GM19395 (cell line): ENCODE results near the gene DGAT2.

Source experiments
- ATAC-seq: cut with Tn5 transposase; IDR thresholded peaks from one replicate; pipeline ENCODE4 v1.9.1; 2021; ENCODE audit warnings: mild to moderate bottlenecking, moderate library complexity; ENCODE audit not compliant: unreplicated experiment

DGAT2 gene

DNA sequence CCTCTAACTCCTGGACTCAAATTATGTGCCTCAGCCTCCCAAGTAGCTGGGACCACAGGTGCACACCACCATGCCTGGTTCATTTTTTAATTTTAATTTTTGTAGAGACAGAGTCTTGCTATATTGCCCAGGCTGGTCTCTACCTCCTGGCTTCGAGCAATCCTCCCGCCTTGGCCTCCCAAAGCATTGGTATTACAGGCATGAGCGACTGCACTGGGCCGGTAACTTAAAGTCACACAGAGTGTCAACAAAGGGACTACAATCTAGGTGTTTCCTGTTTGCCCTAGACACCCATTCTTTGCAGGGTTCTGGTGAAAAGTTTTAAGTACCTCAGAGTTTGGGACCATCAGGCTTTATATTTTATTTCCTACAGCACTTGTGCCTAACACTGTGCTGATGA, 54.8 kb downstream of the DGAT2 start:
- ATAC-seq, result no peak

- ATAC-seq, result no peak
Observed at GRCh38 chr11:75823946-75824345, 55.4 kb downstream of the DGAT2 start.

DNA sequence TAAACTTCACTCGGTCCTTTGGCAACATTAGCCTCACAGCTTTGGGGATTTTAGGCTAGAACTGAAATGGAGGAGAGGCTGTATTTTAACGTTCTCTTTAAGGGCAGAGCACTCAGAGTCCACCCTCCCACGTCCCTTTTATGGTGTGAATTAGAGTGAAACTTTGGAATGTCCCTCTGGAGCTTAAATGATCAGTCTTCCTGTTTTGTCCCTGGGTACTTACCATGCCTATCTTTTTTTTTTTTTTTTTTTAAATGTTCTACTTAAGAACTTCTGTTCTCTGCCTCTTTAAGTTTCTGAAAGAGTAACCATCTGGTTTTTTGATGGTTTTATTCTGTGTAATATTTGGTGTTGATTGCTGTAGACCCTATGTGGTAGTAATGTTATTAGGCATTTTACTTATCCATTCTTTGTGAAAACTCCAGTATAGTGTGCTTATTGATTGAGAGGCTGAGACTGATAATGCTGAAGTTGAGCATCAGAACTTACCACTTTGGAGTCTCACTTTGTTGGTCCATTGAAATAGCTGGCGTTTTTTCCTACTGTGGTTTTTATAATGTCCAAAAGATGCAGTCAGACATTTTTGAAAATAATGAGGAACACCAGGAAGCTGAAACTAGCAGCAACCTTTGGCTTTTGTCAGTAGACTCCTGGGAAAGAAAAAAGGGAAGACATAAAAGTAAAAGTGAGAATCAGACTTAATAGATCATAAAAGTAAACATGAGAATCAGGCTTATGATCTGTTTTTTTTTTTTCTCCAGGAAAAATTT, 58.1 kb downstream of the DGAT2 start:
- ATAC-seq, result no peak

DNA sequence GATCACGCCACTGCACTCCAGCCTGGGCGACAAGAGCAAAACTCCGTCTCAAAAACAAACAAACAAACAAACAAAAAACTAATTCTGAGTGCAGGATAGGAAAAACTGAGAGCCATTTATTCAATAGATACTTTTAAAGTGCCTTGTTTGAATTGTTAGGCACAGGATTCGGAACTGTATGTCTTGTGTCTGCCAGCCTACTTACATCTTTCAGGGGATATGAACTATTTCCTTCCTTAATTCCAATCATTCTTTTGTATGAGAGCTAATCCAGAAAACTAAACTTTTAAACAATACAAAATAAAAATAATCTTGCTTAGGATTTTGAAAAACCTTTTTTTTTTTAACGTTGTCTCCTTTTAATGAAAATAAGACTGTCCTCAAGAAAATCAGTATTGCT, 59.0 kb downstream of the DGAT2 start:
- ATAC-seq, result no peak

- no peak for ATAC-seq
Observed at GRCh38 chr11:75831915-75832502, 63.4 kb downstream of the DGAT2 start.

DNA sequence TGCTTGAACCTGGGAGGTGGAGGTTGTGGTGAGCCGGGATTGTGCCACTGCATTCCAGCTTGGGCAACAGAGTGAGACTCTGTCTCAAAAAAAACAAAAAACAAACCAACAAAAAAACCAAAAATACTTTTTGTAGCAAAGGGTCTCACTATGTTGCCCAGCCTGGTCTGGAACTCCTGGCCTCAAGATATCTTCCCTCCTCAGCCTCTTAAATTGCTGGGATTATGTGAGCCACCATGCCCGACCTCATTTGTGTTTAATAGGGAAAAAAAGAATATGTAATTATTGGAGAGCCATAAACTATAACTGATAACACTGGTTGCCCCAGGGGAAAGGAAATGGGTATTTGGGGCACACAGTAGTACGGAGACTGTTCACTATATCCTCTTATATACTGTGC, 66.2 kb downstream of the DGAT2 start:
- no peak for ATAC-seq

DNA sequence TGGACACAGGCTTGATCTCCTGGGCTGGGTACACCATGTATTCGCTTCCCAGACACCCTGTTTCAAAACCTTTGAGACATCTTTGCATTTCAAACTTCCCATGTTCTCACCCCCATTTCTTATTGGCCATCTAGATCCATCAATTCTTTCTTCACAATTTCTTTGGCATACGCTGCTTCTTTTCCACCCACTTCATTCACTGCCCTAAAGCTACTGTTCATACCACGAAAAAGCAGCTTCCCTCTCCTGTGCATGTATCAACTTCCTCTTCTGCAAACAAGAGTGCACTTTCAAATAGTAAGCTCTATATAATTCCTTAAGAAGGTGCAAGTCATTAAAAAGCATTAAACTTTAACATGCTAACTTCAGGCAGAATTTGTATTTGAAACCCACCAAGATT, 67.8 kb downstream of the DGAT2 start:
- ATAC-seq, result no peak

GRCh38 chr11:75839851-75840250, 71.3 kb downstream of the DGAT2 start:
- no peak for ATAC-seq

DNA sequence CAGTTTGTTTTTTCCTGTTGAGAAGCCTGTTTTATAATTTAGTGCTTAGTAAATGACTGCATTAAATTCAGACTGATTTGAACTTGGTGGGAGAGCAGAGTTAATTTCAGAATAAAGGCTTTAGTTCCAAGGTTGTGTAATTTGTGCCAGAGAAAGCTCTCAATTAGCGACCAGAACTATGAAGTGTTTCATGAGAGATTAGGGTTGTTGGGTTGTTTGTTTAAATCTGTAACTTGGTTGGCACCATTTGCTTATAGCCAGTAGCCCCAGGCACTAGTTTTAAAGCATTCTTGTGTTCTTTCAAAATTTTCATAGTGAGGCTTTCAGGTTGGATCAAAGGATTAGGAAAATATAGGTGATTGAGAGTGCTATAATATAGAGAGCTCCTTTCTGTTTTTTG, 71.9 kb downstream of the DGAT2 start:
- no peak for ATAC-seq

GRCh38 chr11:75841739-75842138, 73.2 kb downstream of the DGAT2 start:
- no peak for ATAC-seq

DNA sequence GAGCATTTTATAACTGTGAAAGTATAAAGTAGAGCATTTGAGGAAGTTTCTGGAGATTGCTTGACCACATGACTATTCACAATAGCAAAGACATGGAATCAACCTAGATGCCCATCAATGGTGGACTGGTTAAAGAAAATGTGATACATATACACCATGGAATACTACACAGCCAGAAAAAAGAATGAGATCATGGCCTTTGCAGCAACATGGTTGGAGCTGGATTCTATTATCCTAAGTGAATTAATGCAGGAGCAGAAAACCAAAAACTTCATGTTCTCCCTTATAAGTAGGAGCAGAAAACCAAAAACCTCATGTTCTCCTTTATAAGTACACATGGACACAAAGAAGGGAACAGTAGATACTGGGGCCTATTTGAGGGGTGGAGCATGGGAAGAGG, 76.7 kb downstream of the DGAT2 start:
- ATAC-seq, result no peak

GRCh38 chr11:75849894-75850293, 81.3 kb downstream of the DGAT2 start:
- ATAC-seq, result no peak

DNA sequence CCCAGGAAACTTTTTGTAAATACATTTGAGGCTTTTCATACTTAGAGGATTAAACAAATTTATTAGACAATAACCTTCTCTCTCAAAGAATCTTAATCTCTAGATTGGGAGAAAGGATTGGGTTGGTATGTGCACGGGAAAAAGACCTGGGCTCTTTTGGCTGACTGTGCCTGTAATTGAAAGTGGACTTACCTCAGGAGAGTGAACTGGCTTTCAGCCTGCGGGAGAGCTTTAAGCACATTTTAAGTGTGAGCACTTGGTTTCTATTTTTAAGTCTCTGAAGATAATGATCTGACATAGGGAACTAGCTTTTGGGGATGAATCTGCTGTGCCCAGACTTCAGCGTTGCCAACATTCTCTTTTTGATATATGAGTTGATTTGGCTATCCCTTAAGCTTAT, 82.2 kb downstream of the DGAT2 start:
- no peak for ATAC-seq
